Pancreas (tissue), 8 donors: ENCODE results near the gene RAB38. TPM values are rescaled to one million over a fixed set of nuclear protein-coding genes. Genes with fewer than 3 reads are reported as not detected.

ENCODE experiments used
- microRNA-seq, 2 donors: library from miRNA; unstranded; fragments of <30 nt; microRNA quantifications; one replicate each; pipeline versions ENCODE4 to v1.1.0, GENCODE V29; 2019 to 2020
- polyA plus RNA-seq, 2 donors: library from polyadenylated mRNA; stranded (reverse); fragments of 200-250 nt; gene quantifications; one replicate each; pipeline ENCODE4 v1.2.3, GENCODE V29; 2013
- total RNA-seq, 6 donors: library from RNA; stranded (reverse); fragmentation: NEBNext Ultra II Directional in 4 of 6; extraction: Animal tissue kit (Norgen Biotek cat#: 25700) in 4 of 6; gene quantifications; one replicate each; pipeline versions ENCODE4 v1.2.1 to v1.2.4, GENCODE V29; 2021 to 2023
- donor health status: healthy with polysubstance abuse.
- donor health status: DM: no; HTN: no; CAD: no; lungs with moderate emphysema.
- donor health status: DM: no; HTN: no; CAD: no.
- donor health status: Bipolar disorder and iron deficiency.
- donor health status: DM: yes; HTN: yes; CAD: no.
- donor health status: DM: no; HTN: no; CAD: no.
- donor health status: DM: no; HTN: no; CAD: no.
- donor health status: DM: yes; HTN: yes; CAD: no.

Gene RAB38
- total and polyA plus RNA-seq, 8 donors: 0.65 to 1.9 (median 1.2) TPM

Small RNAs within 50 kb of the gene (microRNA-seq; reads per million reads assigned to microRNA genes)
- gene MIR3166: 0 to 0.29 reads per million in 2 donors

Other genes starting within 250 kb of the RAB38 start
- 10 to 100 TPM; 13.6 to 68.6 (median 30.1) TPM for gene CTSC, start 162.3 kb upstream of the RAB38 start, total RNA-seq
- gene CTSC, start 162.3 kb upstream of the RAB38 start, polyA plus RNA-seq: 10 to 100 TPM; 12.2 to 18.4 TPM